LNCaP clone FGC (cell line): ENCODE measurements around the gene EBF3.

Experiments used
- DNase-seq: peaks from one replicate; pipeline ENCODE4 v3.0.0-alpha.2; 2011; ENCODE audit warnings: low read depth
- H3K4me3 ChIP-seq: 2 replicates; pipeline ENCODE4 v1.5.1; 2011; ENCODE audit warnings: mild to moderate bottlenecking, low read depth, low read length, control low read depth
- CTCF ChIP-seq: IDR thresholded peaks from 2 replicates; pipeline ENCODE4 v1.5.1; 2012; ENCODE audit warnings: mild to moderate bottlenecking; ENCODE audit not compliant: control insufficient read depth, insufficient read depth; ENCODE audit errors: extremely low read depth

EBF3 gene

DNA sequence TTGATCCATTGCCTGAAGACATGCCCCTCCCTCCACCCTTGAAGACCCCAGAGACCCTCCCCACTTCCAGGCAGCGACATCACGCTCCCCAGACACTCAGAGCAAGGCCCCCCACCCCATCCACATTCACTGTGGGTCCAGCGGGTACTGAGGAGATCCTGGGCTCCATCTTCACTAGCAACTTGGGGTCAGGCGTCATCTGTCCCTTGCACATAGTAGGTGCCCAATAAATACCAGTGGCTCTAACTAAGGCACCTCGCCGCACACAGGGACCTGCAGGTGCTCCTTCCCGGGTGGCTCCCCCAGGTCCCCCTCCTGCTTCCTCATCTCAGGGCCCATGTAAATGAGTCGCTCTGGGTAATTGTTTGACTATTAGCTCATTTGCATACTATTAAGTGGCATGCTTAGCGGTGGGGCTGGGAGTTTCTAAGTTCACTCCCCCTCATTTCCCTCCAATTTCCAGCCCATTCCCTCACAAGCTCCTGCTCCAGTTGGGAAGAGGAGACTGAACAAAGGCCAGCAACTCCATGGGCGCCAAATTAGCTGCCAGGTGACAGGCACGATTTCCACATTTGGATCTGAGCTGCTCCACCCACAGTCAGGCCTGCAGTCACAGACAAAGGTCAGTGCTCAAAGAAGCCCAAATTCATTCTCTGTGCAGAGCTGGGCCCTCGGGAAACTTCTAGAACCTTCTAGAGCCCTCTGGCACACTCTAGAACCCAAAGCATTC lies 29.7 kb downstream of the EBF3 start:
- H3K4me3 ChIP-seq, result no peak overlapping the region
- no peak for TF ChIP-seq CTCF
- DNase-seq, result no peak

- no peak for TF ChIP-seq CTCF
- no peak overlapping the region for H3K4me3 ChIP-seq
- DNase-seq, result no peak
Observed at GRCh38 chr10:129933456-129934092, 30.5 kb downstream of the EBF3 start.

GRCh38 chr10:129932751-129933433 lies 31.2 kb downstream of the EBF3 start:
- no peak for TF ChIP-seq CTCF
- H3K4me3 ChIP-seq, result no peak overlapping the region
- no peak for DNase-seq

GRCh38 chr10:129932182-129932581 lies 31.9 kb downstream of the EBF3 start:
- TF ChIP-seq CTCF, result no peak
- DNase-seq, result no peak
- no peak overlapping the region for H3K4me3 ChIP-seq

GRCh38 chr10:129929343-129930292 lies 34.5 kb downstream of the EBF3 start:
- no peak for TF ChIP-seq CTCF
- no peak for DNase-seq
- H3K4me3 ChIP-seq, result no peak overlapping the region

- no peak for DNase-seq
- TF ChIP-seq CTCF, result no peak
- no peak overlapping the region for H3K4me3 ChIP-seq
Observed at GRCh38 chr10:129927351-129928120, 36.5 kb downstream of the EBF3 start.
